SU-DHL-6 (cell line): ENCODE measurements around the gene ARL2.

Experiments used
- H2AFZ ChIP-seq: fragments of 200-600 bp; sonication (generic); 2 replicates; pipeline ENCODE4 v1.6.1; 2014; ENCODE audit warnings: low read depth, mild to moderate bottlenecking, moderate library complexity, mixed read lengths, antibody characterized with exemption, low read length; ENCODE audit not compliant: severe bottlenecking
- H3F3A ChIP-seq: fragments of 200-600 bp; shearing (Covaris generic); 2 replicates; pipeline ENCODE4 v1.6.0; 2016; ENCODE audit warnings: antibody characterized with exemption, mild to moderate bottlenecking; ENCODE audit not compliant: insufficient read depth
- H3K27ac ChIP-seq: fragments of 200-600 bp; sonication (generic); 2 replicates; pipeline ENCODE4 v1.5.1; 2016; ENCODE audit warnings: low read depth, mild to moderate bottlenecking, low read length, moderate library complexity, mixed read lengths
- H3K27me3 ChIP-seq: fragments of 200-600 bp; sonication (generic), shearing (Covaris generic); 2 replicates; pipeline ENCODE4 v1.6.0; 2014; ENCODE audit warnings: mild to moderate bottlenecking, low read length
- H3K36me3 ChIP-seq: fragments of 200-600 bp; sonication (generic); 2 replicates; pipeline ENCODE4 v1.6.1; 2014; ENCODE audit warnings: mild to moderate bottlenecking, low read length, mixed read lengths
- H3K4me2 ChIP-seq: fragments of 300-600, 200-600 bp; shearing (Covaris generic), sonication (generic); 2 replicates; pipeline ENCODE4 v1.6.0; 2014; ENCODE audit warnings: low read length, low read depth, mild to moderate bottlenecking; ENCODE audit not compliant: poor library complexity, severe bottlenecking
- H3K4me3 ChIP-seq: fragments of 200-600 bp; sonication (generic); 2 replicates; pipeline ENCODE4 v1.5.1; 2014; ENCODE audit warnings: antibody characterized with exemption, low read length, mild to moderate bottlenecking, mixed read lengths; ENCODE audit not compliant: insufficient read depth, poor library complexity, severe bottlenecking
- H3K79me2 ChIP-seq: fragments of 200-600 bp; sonication (generic); 2 replicates; pipeline ENCODE4 v1.6.1; 2014; ENCODE audit warnings: mild to moderate bottlenecking, low read length, moderate library complexity; ENCODE audit not compliant: insufficient read depth
- H3K9ac ChIP-seq: fragments of 200-600 bp; sonication (generic); 2 replicates; pipeline ENCODE4 v1.7.0; 2014; ENCODE audit warnings: mild to moderate bottlenecking, low read length
- H3K9me2 ChIP-seq: fragments of 200-600 bp; sonication (generic); replicated peaks from 2 replicates; pipeline ENCODE4 v1.6.1; 2014; ENCODE audit warnings: low read length; ENCODE audit not compliant: insufficient read depth
- H3K9me3 ChIP-seq: fragments of 200-600 bp; sonication (generic); 2 replicates; pipeline ENCODE4 v1.6.1; 2014; ENCODE audit warnings: low read length, mixed read lengths; ENCODE audit not compliant: insufficient read depth
- H4K20me1 ChIP-seq: fragments of 200-600 bp; sonication (generic); 2 replicates; pipeline ENCODE4 v1.6.1; 2014; ENCODE audit warnings: low read depth, mild to moderate bottlenecking, antibody characterized with exemption, low read length, moderate library complexity, mixed read lengths
- EZH2phosphoT487 ChIP-seq: fragments of 200-600 bp; sonication (generic), shearing (Covaris generic); conservative IDR thresholded peaks from 2 replicates; pipeline ENCODE4 v1.6.1; 2018; ENCODE audit warnings: mild to moderate bottlenecking, antibody characterized with exemption, low read length, moderate library complexity, mixed read lengths
- TF ChIP-seq, protein P1 (sequence below): fragments of 200-600 bp; sonication (generic); IDR thresholded peaks from one replicate; pipeline ENCODE4 v1.5.1; 2017; ENCODE audit warnings: antibody characterized with exemption, mild to moderate bottlenecking, low read length, moderate library complexity; ENCODE audit not compliant: insufficient read depth, poor library complexity, severe bottlenecking

ARL2 gene

DNA sequence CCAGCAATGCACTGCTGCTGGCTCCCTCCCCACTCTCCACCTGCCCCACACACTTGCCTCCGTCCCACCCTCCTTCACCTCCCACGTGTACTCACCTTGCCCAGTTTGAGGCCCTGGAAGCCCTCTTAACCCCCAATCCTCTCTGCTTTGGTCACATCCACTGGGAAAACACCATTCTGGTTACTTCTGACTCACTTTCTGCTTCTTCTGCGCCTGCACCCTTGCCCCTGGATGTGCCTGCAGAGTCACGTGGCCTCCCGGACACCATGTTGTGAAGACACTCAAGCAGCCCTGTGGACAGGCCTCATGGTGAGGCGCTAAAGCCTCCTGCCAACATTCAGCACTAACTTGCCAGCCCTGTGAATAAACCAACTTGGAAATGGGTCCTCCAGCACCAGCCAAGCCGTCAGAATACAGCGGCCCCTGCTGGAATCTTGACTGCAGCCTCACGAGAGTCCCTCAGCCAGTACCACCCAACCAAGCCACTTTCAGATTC, 47.0 kb downstream of the ARL2 start:
- Histone ChIP-seq H3K9me3 (no peaks in the 10 kb centered on the region), H3K4me2 (no peak overlapping the region), H2AFZ (no peak overlapping the region), H3F3A (no peaks in the 10 kb centered on the region), H3K9me2 (no peaks in the 10 kb centered on the region), H3K9ac (no peak overlapping the region), H4K20me1 (no peaks in the 10 kb centered on the region), H3K27ac (no peak overlapping the region), H3K27me3 (no peaks in the 10 kb centered on the region), H3K4me3 (no peak overlapping the region), H3K36me3 (no peaks in the 10 kb centered on the region), H3K79me2 (no peaks in the 10 kb centered on the region)
- TF ChIP-seq, protein P1, sequence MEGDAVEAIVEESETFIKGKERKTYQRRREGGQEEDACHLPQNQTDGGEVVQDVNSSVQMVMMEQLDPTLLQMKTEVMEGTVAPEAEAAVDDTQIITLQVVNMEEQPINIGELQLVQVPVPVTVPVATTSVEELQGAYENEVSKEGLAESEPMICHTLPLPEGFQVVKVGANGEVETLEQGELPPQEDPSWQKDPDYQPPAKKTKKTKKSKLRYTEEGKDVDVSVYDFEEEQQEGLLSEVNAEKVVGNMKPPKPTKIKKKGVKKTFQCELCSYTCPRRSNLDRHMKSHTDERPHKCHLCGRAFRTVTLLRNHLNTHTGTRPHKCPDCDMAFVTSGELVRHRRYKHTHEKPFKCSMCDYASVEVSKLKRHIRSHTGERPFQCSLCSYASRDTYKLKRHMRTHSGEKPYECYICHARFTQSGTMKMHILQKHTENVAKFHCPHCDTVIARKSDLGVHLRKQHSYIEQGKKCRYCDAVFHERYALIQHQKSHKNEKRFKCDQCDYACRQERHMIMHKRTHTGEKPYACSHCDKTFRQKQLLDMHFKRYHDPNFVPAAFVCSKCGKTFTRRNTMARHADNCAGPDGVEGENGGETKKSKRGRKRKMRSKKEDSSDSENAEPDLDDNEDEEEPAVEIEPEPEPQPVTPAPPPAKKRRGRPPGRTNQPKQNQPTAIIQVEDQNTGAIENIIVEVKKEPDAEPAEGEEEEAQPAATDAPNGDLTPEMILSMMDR = no peak
- TF ChIP-seq EZH2phosphoT487 = no peak

DNA sequence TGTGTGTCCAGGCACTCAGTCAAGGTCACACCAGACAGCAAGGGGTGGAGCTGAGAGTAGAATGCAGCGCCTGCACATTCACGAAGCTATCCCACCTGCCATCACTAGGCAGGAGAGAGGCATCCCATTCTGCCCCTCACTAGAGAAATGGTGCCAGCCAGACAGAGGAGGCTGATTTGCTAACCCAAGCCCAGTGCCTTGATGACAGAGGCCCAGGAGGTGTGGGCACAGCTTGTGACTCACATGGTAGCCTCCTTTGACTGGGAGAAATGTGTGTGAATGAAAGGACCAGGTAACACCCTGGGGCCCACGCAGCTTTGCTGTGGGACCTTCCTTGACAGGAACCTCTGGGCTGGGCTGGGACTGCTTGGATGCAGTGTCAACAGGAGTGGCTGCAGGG, 49.6 kb downstream of the ARL2 start:
- TF ChIP-seq, protein P1 = no peak
- no peak for TF ChIP-seq EZH2phosphoT487
- no peaks in the 10 kb centered on the region for H3K36me3 ChIP-seq
- H3K9ac ChIP-seq = no peak overlapping the region
- no peaks in the 10 kb centered on the region for H3K79me2 ChIP-seq
- H3K4me2 ChIP-seq = no peak overlapping the region
- no peaks in the 10 kb centered on the region for H3K27me3 ChIP-seq
- no peaks in the 10 kb centered on the region for H3F3A ChIP-seq
- no peaks in the 10 kb centered on the region for H3K9me2 ChIP-seq
- no peak overlapping the region for H3K4me3 ChIP-seq
- H2AFZ ChIP-seq = no peak overlapping the region
- H4K20me1 ChIP-seq = no peaks in the 10 kb centered on the region
- H3K9me3 ChIP-seq = no peaks in the 10 kb centered on the region
- no peak overlapping the region for H3K27ac ChIP-seq

DNA sequence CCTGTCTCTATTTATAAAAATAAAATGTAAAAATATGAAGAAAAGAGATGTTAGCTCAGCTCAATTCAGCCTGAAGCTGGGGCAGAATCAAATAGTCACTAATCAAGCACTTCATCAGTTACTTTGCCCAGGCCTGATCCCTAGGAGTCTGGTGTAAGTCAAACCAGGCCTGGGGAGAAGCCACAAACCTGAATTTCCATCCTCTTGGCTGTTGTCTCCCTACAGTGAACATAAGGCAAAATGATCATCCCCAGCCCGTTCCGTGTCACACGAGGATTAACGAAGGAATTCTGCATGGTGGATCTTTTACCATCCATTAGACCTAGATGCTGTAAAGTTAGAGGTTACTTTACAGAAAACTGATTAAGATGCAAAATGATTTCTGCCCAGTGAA, 50.9 kb downstream of the ARL2 start:
- H3K9me3 ChIP-seq = no peaks in the 10 kb centered on the region
- H3K27ac ChIP-seq = no peak overlapping the region
- no peaks in the 10 kb centered on the region for H3F3A ChIP-seq
- no peak for TF ChIP-seq EZH2phosphoT487
- TF ChIP-seq, protein P1 = no peak
- no peaks in the 10 kb centered on the region for H3K27me3 ChIP-seq
- H3K4me3 ChIP-seq = no peak overlapping the region
- no peak overlapping the region for H2AFZ ChIP-seq
- no peaks in the 10 kb centered on the region for H3K9me2 ChIP-seq
- no peak overlapping the region for H3K4me2 ChIP-seq
- H3K79me2 ChIP-seq = no peaks in the 10 kb centered on the region
- no peaks in the 10 kb centered on the region for H4K20me1 ChIP-seq
- H3K9ac ChIP-seq = no peak overlapping the region
- no peaks in the 10 kb centered on the region for H3K36me3 ChIP-seq
